Upper lobe of left lung (tissue), 4 donors: ENCODE measurements around the gene INPP5J.

ENCODE experiments used
- CTCF ChIP-seq, 6 experiments: fragments of 450-650 bp in 4 of 6; fragments of 200-600 bp in 2 of 6; sonication (generic) in 2 of 6; IDR thresholded peaks; one replicate each; pipeline ENCODE4 v1.5.1; 2016 to 2019; ENCODE audit warnings: antibody characterized with exemption in 6 of 6
- EP300 ChIP-seq, 4 donors: sonication (generic); formaldehyde crosslinking; IDR thresholded peaks; one replicate each; pipeline ENCODE4 v1.5.1; 2017; ENCODE audit warnings: antibody characterized with exemption in 4 of 4, control low read depth in 2 of 4
- POLR2AphosphoS5 ChIP-seq, 2 donors: sonication (generic); formaldehyde crosslinking; IDR thresholded peaks; one replicate each; pipeline ENCODE4 v1.5.1; 2017; ENCODE audit warnings: antibody characterized with exemption in 2 of 2

GRCh38 chr22:31124290-31124689, 1.5 kb downstream of the INPP5J start:
- TF ChIP-seq CTCF (IDR thresholded peaks at IDR 0.05) (no peak), EP300 (IDR thresholded peaks at IDR 0.05) (no peak), POLR2AphosphoS5 (IDR thresholded peaks at IDR 0.05) (no peak)
